Occipital lobe (tissue), 2 donors: Measurements from ENCODE around the gene OR10A4. TPM values are rescaled to one million over a fixed set of nuclear protein-coding genes. Genes with fewer than 3 reads are reported as not detected.
"Not testable (repeated sequence)": the region's sequence is repeated elsewhere in the genome, so short reads cannot be mapped to it uniquely, and the experiment has no call there.

ENCODE experiments used
- DNase-seq: peaks from one replicate; lab custom pipeline; 2025; lab: John Stamatoyannopoulos, UW
- total RNA-seq: library from RNA; depleted of rRNA; stranded (reverse); fragments of >200 nt; gene quantifications from one replicate; pipeline ENCODE4 v1.2.3, GENCODE V29; 2014

Gene OR10A4
- total RNA-seq, 1 donor from 2014 or later, result not detected

DNA sequence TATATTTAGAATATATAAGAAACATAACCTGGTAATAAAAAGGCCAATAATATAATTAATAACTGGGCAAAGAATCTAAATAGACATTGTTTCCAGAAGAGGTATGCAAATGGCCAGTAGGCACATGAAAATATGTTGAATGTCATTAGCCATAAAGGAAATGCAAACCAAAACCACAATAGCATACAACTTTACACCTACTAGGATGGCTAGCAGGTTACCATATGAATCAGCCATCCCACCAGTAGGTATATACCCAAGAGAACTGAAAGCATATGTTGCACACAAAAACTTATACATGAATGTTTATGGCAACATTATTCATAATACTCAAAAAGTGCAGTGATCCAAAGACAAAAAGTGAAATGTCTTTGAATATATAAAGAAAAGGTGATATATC, 18.6 kb downstream of the OR10A4 start:
- DNase-seq, result no peak

DNA sequence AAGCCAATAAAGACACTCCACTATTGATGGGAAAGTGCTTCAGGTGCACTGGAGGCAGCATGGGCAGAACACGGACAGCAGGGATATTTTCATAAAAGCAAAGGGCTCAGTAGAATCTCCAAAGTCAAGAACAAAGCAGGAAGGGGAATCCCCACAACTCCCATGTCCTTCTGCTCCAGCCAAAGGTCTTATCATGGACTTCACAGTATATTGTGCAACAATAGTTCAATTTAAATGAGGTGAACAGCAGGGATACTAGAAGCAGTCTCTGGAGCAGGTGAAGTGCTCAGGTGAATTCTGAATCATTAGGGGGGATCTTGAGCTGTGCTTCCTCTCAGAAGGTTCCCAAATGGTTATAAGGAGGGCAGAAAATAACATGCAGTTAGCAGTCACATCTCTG, 22.5 kb downstream of the OR10A4 start:
- no peak for DNase-seq

DNA sequence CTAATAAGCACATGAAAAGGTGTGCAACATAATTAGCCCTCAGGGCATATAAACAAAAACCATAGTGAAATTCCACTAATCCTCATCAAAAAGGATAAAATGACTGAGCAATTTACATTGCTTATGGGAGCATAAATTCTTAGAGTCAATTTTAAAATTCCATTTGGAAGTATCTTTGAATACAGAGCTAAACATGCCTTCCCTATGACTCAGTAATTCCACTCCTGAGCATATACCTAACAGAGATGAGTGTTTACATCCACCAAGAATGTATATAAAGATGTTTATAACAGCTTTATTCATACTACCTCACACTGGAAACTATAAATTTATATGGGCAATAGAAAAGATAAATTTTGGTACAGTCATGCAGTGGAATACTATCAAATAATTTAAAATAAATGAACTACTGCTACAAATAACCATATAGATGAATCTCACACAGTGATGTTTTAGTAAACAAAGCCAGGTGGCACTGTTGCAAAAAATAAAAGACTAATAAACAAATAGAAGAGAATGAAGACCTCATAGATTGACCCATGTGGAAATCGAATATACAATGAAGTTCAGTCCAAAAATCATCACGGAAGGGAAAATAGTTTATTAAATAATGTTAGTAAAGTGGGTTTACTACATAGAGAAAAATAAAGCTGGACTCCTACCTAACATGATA, 24.0 kb downstream of the OR10A4 start:
- no peak for DNase-seq

GRCh38 chr11:6904804-6905203, 28.4 kb downstream of the OR10A4 start:
- DNase-seq, result not testable (repeated sequence)

GRCh38 chr11:6911378-6911777, 35.0 kb downstream of the OR10A4 start:
- DNase-seq, result no peak

DNA sequence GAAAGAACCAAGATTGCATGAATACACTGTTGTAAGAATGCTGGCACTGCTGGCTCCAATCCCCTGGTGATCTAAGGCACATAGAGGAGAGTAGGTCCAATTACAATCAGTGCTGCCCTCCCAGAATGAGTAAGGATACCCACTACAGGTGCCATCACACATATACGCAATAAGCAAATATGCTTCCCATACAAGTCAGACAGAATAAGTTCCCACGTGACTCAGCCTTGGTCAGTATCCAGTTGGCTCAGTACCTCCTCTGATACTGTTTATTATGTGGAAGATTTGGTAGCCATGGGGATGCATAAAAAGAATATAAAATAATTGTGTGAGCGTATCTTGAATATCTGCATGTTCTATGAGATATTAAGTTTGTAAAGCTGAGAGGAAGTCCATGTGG, 35.5 kb downstream of the OR10A4 start:
- DNase-seq, result no peak

GRCh38 chr11:6919698-6920097, 43.3 kb downstream of the OR10A4 start:
- no peak for DNase-seq

- DNase-seq, result no peak
Measured at GRCh38 chr11:6920702-6921101, 44.3 kb downstream of the OR10A4 start, which contains the start of gene OR2D3. OR2D3 (plus strand) TSS chr11:6921002; CDS start chr11:6921002, 0 bp downstream.

GRCh38 chr11:6925007-6925577, 48.7 kb downstream of the OR10A4 start:
- DNase-seq, result no peak

- no peak for DNase-seq
Measured at GRCh38 chr11:6925636-6926207, 49.3 kb downstream of the OR10A4 start.

DNA sequence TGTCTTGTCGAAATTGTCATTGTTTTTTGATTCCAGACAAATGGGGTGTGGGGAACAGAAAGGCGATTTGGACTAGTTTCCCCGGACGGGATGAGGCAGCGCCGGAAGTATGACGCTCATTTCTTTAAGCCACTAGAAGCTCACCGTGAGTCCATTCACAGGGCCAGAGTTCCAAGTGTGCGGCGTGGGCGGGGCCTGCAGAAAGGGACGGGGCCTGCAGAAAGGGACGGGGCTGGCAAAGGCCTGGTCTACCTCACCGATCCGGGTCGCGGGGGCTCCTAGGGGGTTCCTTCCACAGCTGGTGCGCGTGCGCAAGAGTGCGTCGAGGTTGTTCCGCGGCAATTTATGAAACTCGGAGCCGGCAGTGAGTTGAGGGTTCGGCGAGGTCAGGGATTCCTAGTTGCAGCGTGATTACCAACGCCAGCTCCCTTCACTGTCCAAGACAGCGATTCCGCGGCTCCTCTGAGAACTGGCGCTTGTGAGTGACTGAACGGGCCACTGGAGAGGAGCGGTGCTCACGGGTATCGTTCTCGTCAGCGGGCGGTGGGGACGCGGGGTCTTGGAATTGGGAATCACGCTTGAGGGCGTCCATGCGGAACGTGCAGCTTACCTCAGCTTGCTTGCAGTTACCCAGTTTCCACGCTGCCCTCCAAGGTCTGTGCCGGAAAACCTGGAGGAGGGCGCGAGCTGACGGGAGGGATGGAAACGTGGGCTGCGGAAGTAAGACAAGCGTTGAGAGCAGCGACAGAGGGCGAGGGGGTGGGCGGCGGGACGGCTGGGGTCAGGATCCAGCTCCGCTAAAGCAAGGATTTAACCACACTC, 50.0 kb downstream of the OR10A4 start, which contains the start of gene ZNF215:
Gene ZNF215 (plus strand): TSS at position 219 of the 822 bp plus-strand sequence. CDS start 5,847 bp downstream, outside the sequence.
- DNase-seq, result peak; percentile 67

DNA sequence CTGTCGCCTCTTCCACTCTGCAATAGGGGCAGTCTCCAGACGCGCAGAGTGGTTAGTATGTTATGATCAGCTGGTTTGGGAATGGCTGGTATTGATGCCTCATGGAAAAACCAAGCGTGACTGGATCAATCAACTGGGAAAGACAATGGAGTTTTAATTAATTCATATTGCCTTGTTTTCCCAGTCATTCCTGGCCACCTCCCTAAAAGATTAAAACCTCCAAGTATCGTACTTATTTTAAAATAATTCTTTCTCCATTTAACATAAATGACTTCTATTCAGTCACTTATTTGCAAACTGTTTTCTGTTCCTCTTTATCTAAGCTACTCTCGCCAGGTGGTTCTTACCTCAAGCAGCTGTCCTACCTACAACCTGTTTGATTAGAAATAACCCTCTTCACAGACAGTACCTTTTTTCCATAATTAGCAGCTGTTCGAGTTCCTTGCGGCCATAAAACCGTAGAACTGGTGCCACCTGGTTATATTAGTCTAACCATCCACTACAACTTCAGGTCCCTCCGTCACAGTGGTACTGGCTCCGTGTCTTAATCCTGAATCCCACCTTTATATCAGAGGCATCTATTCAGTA, 50.7 kb downstream of the OR10A4 start:
- no peak for DNase-seq

Other genes with a start within 250 kb of the OR10A4 start
- 49.9 TPM for gene DCHS1, start 220.8 kb upstream of the OR10A4 start, total RNA-seq
- gene MRPL17, start 193.3 kb upstream of the OR10A4 start, total RNA-seq, result 22.3 TPM
- 0.47 TPM for gene OR2AG2, start 104.6 kb upstream of the OR10A4 start, total RNA-seq
- gene OR2AG1, start 93.6 kb upstream of the OR10A4 start, total RNA-seq, result not detected
- gene OR6A2, start 76.9 kb upstream of the OR10A4 start, total RNA-seq, result 0.47 TPM
- not detected for gene OR10A5, start 30.9 kb upstream of the OR10A4 start, total RNA-seq
- gene OR10A2, start 13.6 kb upstream of the OR10A4 start, total RNA-seq, result not detected
- gene OR2D2, start 15.9 kb downstream of the OR10A4 start, total RNA-seq, result 0.31 TPM
- not detected for gene OR2D3, start 44.4 kb downstream of the OR10A4 start, total RNA-seq
- 5.6 TPM for gene ZNF215, start 49.8 kb downstream of the OR10A4 start, total RNA-seq
- 17.9 TPM for gene ZNF214, start 143.7 kb downstream of the OR10A4 start, total RNA-seq
- gene NLRP14, start 143.9 kb downstream of the OR10A4 start, total RNA-seq, result 0.94 TPM
- gene RBMXL2, start 212.4 kb downstream of the OR10A4 start, total RNA-seq, result not detected